Immature natural killer cell (primary cell): Measurements from ENCODE around the gene SYT12. TPM values are rescaled to one million over a fixed set of nuclear protein-coding genes. Genes with fewer than 3 reads are reported as not detected.

Experiments used
- DNase-seq, 3 donors: peaks; one replicate each; pipeline ENCODE4 v3.0.0; 2022; ENCODE audit warnings: mixed read lengths in 1 of 3
- H3K27ac Mint-ChIP-seq, 6 donors: one replicate each; pipeline ENCODE4 v1.8.0; 2020; ENCODE audit warnings: mixed read lengths in 6 of 6, mild to moderate bottlenecking in 5 of 6, inconsistent platforms in 4 of 6, moderate library complexity in 3 of 6
- H3K27me3 Mint-ChIP-seq, 3 donors: one replicate each; pipeline ENCODE4 v1.8.0; 2020 to 2021; ENCODE audit warnings: low read depth in 3 of 3, mild to moderate bottlenecking in 3 of 3, mixed read lengths in 3 of 3, moderate library complexity in 3 of 3, inconsistent platforms in 1 of 3
- H3K36me3 Mint-ChIP-seq, 3 donors: one replicate each; pipeline ENCODE4 v1.8.0; 2020; ENCODE audit warnings: mixed read lengths in 3 of 3, inconsistent platforms in 2 of 3, mild to moderate bottlenecking in 2 of 3
- H3K4me1 Mint-ChIP-seq, 2 donors: one replicate each; pipeline ENCODE4 v1.8.0; 2020; ENCODE audit warnings: inconsistent platforms in 2 of 2, mild to moderate bottlenecking in 2 of 2, mixed read lengths in 2 of 2, moderate library complexity in 1 of 2
- H3K4me3 Mint-ChIP-seq, 5 donors: one replicate each; pipeline ENCODE4 v1.8.0; 2020; ENCODE audit warnings: mild to moderate bottlenecking in 5 of 5, mixed read lengths in 5 of 5, inconsistent platforms in 3 of 5, moderate library complexity in 3 of 5
- H3K9me3 Mint-ChIP-seq, 6 donors: one replicate each; pipeline ENCODE4 v1.8.0; 2020; ENCODE audit warnings: mild to moderate bottlenecking in 6 of 6, mixed read lengths in 6 of 6, inconsistent platforms in 4 of 6, moderate library complexity in 3 of 6
- polyA plus RNA-seq, 3 donors: library from polyadenylated mRNA; unstranded; fragments of 300-500 nt; fragmentation: Illumina TruSeq; gene quantifications; one replicate each; pipeline ENCODE4 v1.2.3, GENCODE V29; 2021

The SYT12 gene
- polyA plus RNA-seq, 3 donors from 2014 or later = not detected

- Mint-ChIP-seq H3K4me3 (no peak overlapping the region), H3K27ac (peak overlapping the region in 1 of 6 donors; percentile 28), H3K4me1 (no peaks in the 10 kb centered on the region), H3K9me3 (peaks cover 0 to 1% (median 0%) of the 10 kb centered on the region in 6 donors), H3K27me3 (peaks cover 2 to 6% (median 3%) of the 10 kb centered on the region in 3 donors), H3K36me3 (no peaks in the 10 kb centered on the region)
- no peak for DNase-seq
Observed at GRCh38 chr11:67045314-67045713, 22.4 kb downstream of the SYT12 start.

GRCh38 chr11:67048515-67049130 is 25.7 kb downstream of the SYT12 start:
- no peak for DNase-seq
- no peak overlapping the region for H3K27ac Mint-ChIP-seq
- no peaks in the 10 kb centered on the region for H3K4me1 Mint-ChIP-seq
- peaks cover 0 to 1% (median 0%) of the 10 kb centered on the region in 6 donors for H3K9me3 Mint-ChIP-seq
- peaks cover 2 to 6% (median 3%) of the 10 kb centered on the region in 3 donors for H3K27me3 Mint-ChIP-seq
- no peak overlapping the region for H3K4me3 Mint-ChIP-seq
- H3K36me3 Mint-ChIP-seq = no peaks in the 10 kb centered on the region

GRCh38 chr11:67050139-67050538 is 27.2 kb downstream of the SYT12 start:
- no peak for DNase-seq
- Mint-ChIP-seq H3K4me1 (no peaks in the 10 kb centered on the region), H3K9me3 (peaks cover 0 to 1% (median 0%) of the 10 kb centered on the region in 6 donors), H3K27me3 (peaks cover 2 to 8% (median 4%) of the 10 kb centered on the region in 3 donors), H3K4me3 (no peak overlapping the region), H3K27ac (no peak overlapping the region), H3K36me3 (no peaks in the 10 kb centered on the region)

- Mint-ChIP-seq H3K9me3 (peaks cover 0 to 1% (median 0%) of the 10 kb centered on the region in 6 donors), H3K27me3 (peaks cover 4 to 8% (median 7%) of the 10 kb centered on the region in 3 donors), H3K36me3 (no peaks in the 10 kb centered on the region), H3K27ac (no peak overlapping the region), H3K4me3 (no peak overlapping the region), H3K4me1 (peaks cover 0 to 2% of the 10 kb centered on the region in 2 donors)
- no peak for DNase-seq
Observed at GRCh38 chr11:67051180-67051893, 28.4 kb downstream of the SYT12 start.

GRCh38 chr11:67051945-67052488 is 29.1 kb downstream of the SYT12 start:
- Mint-ChIP-seq H3K36me3 (no peaks in the 10 kb centered on the region), H3K27ac (no peak overlapping the region), H3K27me3 (peaks cover 4 to 8% (median 7%) of the 10 kb centered on the region in 3 donors)

GRCh38 chr11:67052891-67053290 is 30.0 kb downstream of the SYT12 start:
- Mint-ChIP-seq H3K4me1 (peaks cover 0 to 4% of the 10 kb centered on the region in 2 donors), H3K27me3 (peaks cover 4 to 8% (median 7%) of the 10 kb centered on the region in 3 donors), H3K36me3 (no peaks in the 10 kb centered on the region), H3K4me3 (no peak overlapping the region), H3K9me3 (peaks cover 0 to 1% (median 0%) of the 10 kb centered on the region in 6 donors), H3K27ac (no peak overlapping the region)
- DNase-seq = no peak

More at GRCh38 chr11:67051945-67052488, 29.1 kb downstream of the SYT12 start:
- H3K9me3 Mint-ChIP-seq = peaks cover 0 to 1% (median 0%) of the 10 kb centered on the region in 6 donors
- H3K4me1 Mint-ChIP-seq = peaks cover 0 to 2% of the 10 kb centered on the region in 2 donors
- no peak for DNase-seq
- no peak overlapping the region for H3K4me3 Mint-ChIP-seq

- peaks cover 7 to 11% (median 7%) of the 10 kb centered on the region in 3 donors for H3K27me3 Mint-ChIP-seq
- H3K9me3 Mint-ChIP-seq = peaks cover 0 to 1% (median 0%) of the 10 kb centered on the region in 6 donors
- H3K4me1 Mint-ChIP-seq = peaks cover 0 to 4% of the 10 kb centered on the region in 2 donors
- peak overlapping the region in 1 of 6 donors; percentile 1 for H3K27ac Mint-ChIP-seq
- no peak for DNase-seq
- no peak overlapping the region for H3K4me3 Mint-ChIP-seq
- no peaks in the 10 kb centered on the region for H3K36me3 Mint-ChIP-seq
Observed at GRCh38 chr11:67053896-67054329, 31.0 kb downstream of the SYT12 start.

- Mint-ChIP-seq H3K4me1 (peaks cover 0 to 4% of the 10 kb centered on the region in 2 donors), H3K9me3 (peaks cover 0 to 1% (median 0%) of the 10 kb centered on the region in 6 donors), H3K4me3 (no peak overlapping the region), H3K27ac (peak overlapping the region in 1 of 6 donors; percentile 1), H3K36me3 (no peaks in the 10 kb centered on the region), H3K27me3 (peaks cover 7 to 11% (median 7%) of the 10 kb centered on the region in 3 donors)
- DNase-seq = no peak
Observed at GRCh38 chr11:67054346-67054835, 31.5 kb downstream of the SYT12 start.

GRCh38 chr11:67054836-67055523 is 32.0 kb downstream of the SYT12 start:
- DNase-seq = no peak
- Mint-ChIP-seq H3K36me3 (no peaks in the 10 kb centered on the region), H3K4me3 (no peak overlapping the region), H3K4me1 (peaks cover 0 to 4% of the 10 kb centered on the region in 2 donors), H3K9me3 (no peaks in the 10 kb centered on the region), H3K27me3 (peaks cover 7 to 11% (median 7%) of the 10 kb centered on the region in 3 donors), H3K27ac (no peak overlapping the region)

- H3K36me3 Mint-ChIP-seq = no peaks in the 10 kb centered on the region
- H3K4me3 Mint-ChIP-seq = peak overlapping the region in 1 of 5 donors; percentile 46
- H3K9me3 Mint-ChIP-seq = no peaks in the 10 kb centered on the region
- no peak overlapping the region for H3K27ac Mint-ChIP-seq
- DNase-seq = no peak
- H3K27me3 Mint-ChIP-seq = peaks cover 7 to 10% (median 9%) of the 10 kb centered on the region in 3 donors
- peaks cover 0 to 4% of the 10 kb centered on the region in 2 donors for H3K4me1 Mint-ChIP-seq
Observed at GRCh38 chr11:67055812-67056211, 32.9 kb downstream of the SYT12 start.

- Mint-ChIP-seq H3K27ac (no peak within 1 kb of the TSS), H3K4me1 (peaks cover 0 to 4% of the 10 kb centered on the region in 2 donors), H3K27me3 (peaks cover 7 to 11% (median 9%) of the 10 kb centered on the region in 3 donors), H3K36me3 (no peaks in the 10 kb centered on the region), H3K4me3 (peak within 1 kb of the TSS in 2 of 5 donors; percentile 21 to 46), H3K9me3 (no peaks in the 10 kb centered on the region)
- no peak for DNase-seq
Observed at GRCh38 chr11:67056267-67057204, 33.6 kb downstream of the SYT12 start, which contains the start of gene RHOD. TSS of gene RHOD (plus strand) at chr11:67056847. CDS start at chr11:67056903, 56 bp downstream.

GRCh38 chr11:67057205-67057672 is 34.3 kb downstream of the SYT12 start:
- Mint-ChIP-seq H3K9me3 (no peaks in the 10 kb centered on the region), H3K27ac (no peak overlapping the region), H3K4me3 (peak overlapping the region in 1 of 5 donors; percentile 21)

More at GRCh38 chr11:67057205-67057672, 34.3 kb downstream of the SYT12 start:
- no peak for DNase-seq
- Mint-ChIP-seq H3K27me3 (peaks cover 7 to 9% (median 9%) of the 10 kb centered on the region in 3 donors), H3K4me1 (peaks cover 0 to 4% of the 10 kb centered on the region in 2 donors), H3K36me3 (no peaks in the 10 kb centered on the region)
